HG02588 (cell line): ENCODE measurements around the gene AP5Z1.

Experiments used
- ATAC-seq: cut with Tn5 transposase; IDR thresholded peaks from one replicate; pipeline ENCODE4 v1.9.1; 2021; ENCODE audit warnings: mild to moderate bottlenecking, moderate library complexity; ENCODE audit not compliant: unreplicated experiment

The AP5Z1 gene

DNA sequence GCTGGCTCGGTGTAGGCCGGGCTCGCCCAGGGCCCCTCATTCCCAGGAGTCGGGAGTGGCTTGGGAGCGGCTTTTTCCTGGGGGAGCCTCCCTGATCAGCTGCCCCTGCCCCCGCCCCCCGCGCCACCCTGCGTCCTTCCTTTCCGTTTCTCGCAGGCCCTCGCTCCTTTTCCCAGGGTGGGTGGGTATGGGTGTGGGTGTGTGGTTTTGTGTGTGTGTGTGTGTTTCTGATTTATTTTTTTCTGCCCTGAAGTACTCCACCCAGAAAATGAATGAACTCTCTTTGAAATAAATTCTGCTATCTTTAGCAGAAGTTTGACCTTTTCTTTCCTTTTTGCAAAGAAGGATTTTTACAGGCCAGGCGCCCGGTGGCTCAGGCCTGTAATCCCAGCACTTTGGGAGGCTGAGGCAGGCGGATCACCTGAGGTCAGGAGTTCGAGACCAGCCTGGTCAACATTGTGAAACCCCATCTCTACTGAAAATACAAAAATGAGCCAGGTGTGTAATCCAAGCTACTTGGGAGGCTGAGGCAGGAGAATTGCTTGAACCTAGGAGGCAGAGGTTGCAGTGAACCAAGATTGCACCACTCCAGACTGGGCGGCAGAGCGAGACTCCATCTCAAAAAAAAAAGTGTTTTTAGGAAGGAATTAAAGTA, 30.0 kb upstream of the AP5Z1 start:
- peak; percentile 34 for ATAC-seq

DNA sequence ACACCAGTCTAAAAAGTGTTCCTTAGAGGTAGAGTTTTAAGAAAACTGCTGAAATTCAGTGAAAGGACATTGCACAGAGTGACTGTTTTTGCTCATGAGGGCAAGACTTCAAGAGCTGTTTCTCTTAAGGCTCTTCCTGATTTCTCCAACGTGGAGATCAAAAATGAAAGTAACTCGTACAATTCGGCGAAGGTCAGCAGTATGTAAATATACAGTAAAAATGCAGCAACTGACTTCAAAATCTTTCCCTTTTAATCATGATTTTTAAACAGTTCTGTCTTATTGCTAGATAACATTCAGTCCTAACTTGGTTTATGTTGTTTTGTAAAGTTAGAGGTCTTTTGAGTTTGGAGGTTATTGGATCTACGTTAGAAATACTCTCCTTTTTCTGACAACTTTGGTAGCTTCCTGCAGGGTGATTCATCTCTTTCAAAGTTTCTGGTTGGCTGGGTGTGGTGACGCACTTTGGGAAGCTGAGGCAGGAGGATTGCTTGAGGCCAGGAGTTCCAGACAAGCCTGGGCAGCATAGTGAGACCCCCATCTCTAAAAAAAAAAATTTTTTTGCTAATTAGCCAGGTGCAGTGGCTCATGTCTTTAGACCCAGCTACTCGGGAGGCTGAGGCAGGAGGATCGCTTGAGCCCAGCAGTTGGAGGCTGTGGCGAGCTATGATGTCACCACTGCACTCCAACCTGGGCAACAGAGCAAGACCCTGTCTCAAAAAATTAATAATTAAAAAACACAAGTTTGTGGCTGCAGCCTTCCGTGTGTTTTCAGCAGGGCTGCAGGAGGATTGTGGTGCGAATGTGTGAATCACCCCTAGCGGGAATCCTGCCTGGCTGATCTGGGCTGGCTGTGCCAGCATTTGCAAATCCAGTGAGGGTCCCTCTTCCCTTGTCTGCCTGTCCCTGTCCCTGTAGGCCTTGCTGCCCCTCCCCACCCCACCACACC, 29.2 kb upstream of the AP5Z1 start:
- ATAC-seq: no peak

GRCh38 chr7:4747013-4747412, 28.4 kb upstream of the AP5Z1 start:
- ATAC-seq: no peak

GRCh38 chr7:4747746-4748145, 27.7 kb upstream of the AP5Z1 start:
- no peak for ATAC-seq

GRCh38 chr7:4748231-4748681, 27.2 kb upstream of the AP5Z1 start:
- ATAC-seq: no peak

- no peak for ATAC-seq
These were observed 26.1 kb upstream of the AP5Z1 start for GRCh38 chr7:4749363-4749762.

- ATAC-seq: no peak
These were observed 25.6 kb upstream of the AP5Z1 start for GRCh38 chr7:4749798-4750197.

DNA sequence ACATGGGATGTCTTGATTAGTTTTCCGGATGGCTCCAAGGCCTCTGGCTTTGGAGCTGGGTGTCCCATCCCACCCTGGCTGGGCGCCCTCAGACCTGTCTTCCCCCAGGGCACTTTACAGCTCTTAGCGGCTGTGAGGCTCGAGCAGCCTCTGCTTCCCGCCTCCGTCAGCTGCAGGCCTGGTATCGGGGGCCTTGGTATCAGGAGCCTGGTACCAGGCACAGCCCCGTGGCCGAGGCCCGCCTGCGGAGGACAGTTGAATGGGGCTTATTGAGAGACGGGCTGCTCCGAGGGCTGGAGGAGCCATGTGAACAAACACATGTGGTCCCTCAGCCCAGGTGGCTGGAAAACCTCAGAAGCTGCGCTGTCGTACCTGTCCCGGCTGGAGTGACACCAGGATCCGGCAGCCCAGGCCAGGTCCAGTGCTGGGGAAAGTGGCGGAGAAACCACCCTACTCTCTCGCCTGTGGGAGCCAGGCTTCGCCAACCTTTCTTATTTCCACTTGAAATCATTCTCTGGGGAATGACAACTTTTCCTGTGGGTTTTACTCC, 23.9 kb upstream of the AP5Z1 start:
- no peak for ATAC-seq

DNA sequence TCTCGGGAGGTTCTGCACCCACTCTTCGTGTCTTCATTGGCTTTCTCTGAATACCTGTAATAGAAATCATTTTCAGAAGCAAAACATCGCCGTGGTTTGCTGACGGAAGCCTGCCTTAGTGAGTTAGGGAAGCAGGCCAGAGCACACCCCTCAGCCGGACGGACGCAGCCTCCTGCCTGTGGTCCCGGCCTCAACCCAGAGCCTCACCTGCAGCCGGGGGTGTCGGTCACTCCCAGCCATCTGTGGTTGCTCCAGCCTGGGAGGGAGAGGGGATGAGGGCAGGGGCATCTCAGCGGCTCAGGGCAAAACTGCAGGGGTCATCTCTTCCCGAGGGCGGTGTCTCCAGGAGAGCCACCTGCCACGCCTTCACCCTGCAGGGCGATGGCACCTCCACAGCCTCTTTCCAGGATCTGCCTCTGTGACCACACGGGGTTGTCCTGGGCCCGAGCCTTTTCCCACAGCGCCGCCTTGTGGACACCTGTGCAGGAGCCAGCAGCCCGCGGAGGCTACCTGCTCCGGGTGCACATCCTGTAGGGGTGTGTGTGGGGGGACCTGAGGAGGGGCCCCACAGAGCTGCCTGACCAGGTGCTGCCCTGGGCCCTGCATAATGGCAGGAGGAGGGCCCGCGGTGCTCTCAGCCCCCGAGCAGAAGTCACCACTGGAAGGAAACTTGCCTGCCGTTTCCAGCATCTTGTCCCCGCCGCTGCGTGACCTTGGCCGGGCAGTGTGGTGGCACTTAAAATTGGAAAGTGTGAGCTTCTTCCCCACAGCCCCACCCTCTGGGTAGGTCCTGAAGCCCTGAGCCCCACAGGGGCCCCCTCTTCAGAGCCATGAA, 21.6 kb upstream of the AP5Z1 start:
- ATAC-seq: peak; percentile 69

DNA sequence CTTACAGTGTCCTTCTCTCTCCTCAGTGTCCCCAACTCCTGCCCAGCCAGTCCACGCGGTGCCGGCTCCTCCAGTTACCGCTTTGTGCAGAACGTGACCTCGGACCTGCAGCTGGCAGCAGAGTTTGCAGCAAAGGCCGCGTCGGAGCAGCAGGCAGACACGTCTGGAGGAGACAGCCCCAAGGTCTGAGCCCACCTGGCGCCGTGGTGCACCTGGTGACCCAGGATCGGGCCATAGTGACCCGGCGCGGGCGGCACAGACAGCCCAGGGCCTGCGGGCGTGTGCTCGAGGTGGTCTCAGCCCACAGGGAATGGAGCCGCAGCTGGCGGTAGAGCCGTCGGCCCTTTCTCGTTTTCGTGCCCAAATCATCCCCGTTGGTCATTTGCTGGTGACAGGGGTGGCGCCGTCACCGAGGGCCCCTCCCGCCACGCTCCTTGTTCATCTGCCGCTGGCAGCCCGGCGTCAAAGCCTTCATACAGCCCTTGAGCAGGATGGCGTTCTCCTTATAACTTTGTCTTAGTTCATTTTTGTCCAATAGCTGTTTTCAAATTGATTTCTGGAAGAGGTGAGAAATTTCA, 20.9 kb upstream of the AP5Z1 start:
- no peak for ATAC-seq

DNA sequence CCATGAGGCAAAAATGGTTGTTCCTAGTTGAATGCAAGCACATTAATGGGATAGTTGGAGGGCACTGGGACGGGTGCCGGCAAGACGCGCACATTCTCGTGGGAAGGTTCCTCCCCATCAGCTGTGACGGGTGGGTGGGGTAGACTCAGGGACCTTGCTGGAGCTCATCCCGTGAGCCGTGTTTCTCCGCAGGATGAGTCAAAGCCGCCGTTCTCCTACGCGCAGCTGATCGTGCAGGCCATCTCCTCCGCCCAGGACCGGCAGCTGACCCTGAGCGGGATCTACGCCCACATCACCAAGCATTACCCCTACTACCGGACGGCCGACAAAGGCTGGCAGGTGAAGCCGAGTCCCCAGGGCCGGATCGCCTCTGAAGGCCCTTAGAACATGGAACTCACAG, 20.4 kb upstream of the AP5Z1 start:
- no peak for ATAC-seq

DNA sequence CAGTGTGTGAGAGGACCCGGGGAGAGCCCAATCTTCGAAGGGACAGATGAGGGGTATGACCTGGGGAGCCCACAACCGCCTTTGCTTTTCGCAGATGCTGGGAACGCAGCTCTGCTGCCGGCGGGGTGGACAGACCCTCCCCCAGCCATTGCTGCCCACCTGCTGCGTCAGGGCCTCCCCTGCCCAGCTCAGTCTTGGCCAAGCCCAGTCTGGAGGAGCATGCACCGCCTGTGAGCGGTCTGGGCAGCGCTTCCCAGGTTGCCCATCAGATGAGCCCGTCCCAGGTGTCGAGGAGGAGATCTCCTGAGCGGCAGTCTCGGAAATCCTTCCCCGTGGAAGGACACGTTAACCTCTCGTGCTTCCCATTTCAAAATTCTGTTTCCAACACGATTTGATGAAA, 17.3 kb upstream of the AP5Z1 start:
- no peak for ATAC-seq

DNA sequence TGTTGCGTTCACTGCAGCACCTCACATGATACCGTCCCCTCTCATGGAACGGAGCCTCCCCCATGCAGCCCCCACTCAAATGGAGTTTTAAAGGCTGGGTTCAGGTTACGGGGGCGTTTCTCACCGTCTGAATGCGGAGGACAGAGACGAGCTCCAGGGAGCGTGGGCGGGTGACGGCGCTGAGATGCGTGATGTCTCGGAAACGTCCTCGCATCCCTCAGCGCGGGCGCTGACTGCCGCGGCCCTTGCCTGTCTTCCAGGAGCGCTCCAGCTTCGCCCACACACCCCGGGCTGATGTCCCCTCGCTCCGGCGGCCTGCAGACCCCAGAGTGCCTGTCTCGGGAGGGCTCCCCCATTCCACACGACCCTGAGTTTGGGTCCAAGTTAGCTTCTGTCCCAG, 16.6 kb upstream of the AP5Z1 start:
- no peak for ATAC-seq

- ATAC-seq: no peak
These were observed 16.2 kb upstream of the AP5Z1 start for GRCh38 chr7:4759211-4759610.

DNA sequence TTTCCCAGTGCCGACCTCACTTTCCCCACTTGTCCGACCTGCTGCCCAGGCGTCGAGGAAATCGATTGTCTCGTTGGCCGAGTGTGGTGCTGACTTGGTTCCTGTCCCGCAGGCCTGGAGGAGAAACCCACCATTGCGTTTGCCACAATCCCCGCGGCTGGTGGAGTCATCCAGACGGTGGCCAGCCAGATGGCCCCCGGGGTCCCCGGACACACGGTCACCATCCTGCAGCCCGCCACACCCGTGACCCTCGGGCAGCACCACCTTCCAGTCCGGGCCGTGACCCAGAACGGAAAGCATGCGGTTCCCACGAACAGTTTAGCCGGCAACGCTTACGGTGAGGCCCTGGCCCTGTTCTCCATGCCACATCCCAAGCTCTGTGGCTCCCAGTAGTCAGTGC, 14.5 kb upstream of the AP5Z1 start:
- no peak for ATAC-seq

DNA sequence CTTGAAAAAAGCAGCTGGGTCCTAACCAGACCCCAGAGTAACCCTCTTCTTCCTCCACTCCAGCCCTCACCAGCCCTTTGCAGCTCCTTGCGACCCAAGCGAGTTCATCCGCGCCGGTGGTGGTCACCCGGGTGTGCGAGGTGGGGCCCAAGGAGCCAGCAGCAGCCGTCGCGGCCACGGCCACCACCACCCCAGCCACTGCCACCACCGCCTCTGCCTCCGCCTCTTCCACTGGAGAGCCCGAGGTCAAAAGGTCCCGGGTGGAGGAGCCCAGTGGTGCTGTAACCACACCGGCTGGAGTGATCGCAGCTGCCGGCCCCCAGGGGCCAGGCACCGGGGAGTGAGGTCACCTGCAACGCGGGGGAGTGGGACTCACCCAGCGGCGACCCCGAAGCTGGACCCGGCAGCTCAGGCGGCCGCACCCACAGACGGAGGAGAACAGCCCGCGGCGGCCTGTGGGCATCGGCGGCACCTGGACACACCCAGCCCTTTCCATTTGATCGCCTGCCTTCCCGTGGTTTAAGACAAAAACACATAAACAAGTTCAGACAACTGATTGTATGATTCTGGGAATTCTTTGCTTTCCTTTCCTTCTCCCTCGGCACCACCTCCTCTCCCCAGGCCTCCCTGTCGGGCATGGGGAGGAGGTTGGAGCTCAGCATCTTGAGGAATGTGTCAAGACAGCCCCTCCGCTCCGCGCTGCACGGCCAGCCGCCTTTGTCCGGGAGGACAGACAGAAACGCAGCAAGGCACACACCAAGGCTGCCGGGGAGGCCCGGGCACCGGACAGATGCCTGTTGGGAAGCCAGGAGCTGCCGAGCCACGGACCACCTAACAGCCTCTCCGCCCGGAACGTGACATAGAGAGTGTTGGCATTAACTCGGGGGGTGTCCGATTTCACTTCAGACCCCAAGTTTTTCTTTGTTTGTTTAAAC, 13.0 kb upstream of the AP5Z1 start:
- no peak for ATAC-seq

DNA sequence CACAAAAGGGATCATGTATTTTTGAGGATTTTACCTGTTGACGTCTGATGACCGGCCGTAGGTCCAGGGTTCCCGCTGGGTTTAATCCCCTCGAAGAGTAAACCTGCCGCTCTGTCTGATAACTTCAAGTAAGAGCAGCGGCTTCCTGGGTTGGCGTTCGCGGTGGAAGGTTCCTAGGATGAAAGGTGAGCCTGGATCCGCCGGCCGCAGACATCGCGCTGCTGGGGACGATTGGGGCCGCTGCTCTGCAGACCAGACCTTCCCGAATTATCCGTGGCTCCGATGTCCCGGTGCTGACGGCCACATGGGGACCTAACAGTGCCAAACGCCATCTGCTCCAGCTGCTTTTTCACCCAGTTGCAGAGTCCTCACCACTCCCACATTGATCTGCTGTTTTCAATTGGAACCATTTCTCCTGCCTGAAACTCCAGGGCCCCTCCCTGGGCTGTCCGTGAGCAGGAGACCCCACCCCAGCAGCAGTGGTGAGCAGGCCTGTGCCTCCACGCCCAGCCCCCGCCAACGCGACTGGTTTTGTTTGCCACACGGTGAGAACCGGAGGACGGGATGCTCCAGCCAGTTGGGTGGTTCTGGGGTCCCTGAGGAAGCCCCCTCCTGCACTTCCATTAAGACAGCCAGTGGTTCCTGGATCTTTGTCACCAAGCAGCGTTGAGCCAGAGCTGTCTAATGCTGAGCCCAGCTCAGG, 12.2 kb upstream of the AP5Z1 start:
- no peak for ATAC-seq

- no peak for ATAC-seq
These were observed 11.6 kb upstream of the AP5Z1 start for GRCh38 chr7:4763794-4764185.

DNA sequence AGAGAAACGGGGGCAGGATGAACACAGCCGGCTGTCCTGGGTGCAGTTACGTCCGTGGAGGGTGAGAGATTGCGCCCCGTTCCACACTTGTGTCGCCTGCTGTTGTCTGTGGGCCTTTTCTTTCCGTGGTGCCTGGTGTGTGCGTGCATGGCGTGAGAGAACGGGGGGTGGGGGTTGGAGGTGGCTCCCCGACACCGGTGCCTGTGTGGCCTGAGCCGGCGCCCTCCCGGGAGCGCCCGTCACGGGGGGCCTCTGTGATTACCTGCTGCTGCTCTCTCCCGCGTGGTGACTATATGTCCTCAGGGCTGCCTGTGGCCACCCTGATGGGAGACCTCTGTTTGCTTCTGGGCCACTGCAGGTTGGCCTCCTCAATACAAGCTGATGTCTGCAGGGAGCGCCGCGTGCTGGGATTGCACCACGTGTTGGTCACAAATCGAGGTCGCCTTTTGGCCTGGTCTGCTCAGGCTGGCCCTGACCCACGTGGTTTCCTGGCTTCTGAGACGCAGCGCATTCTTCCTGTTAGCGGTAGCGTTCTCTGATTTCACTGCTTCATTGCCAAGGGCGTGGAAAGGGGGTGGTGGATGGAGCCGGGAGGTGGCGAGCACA, 10.9 kb upstream of the AP5Z1 start:
- no peak for ATAC-seq
